HG03460 (cell line): ENCODE data around the gene ARHGEF4.
"Not testable (repeated sequence)": the region's sequence is repeated elsewhere in the genome, so short reads cannot be mapped to it uniquely, and the experiment has no call there.

ENCODE experiments used
- ATAC-seq: cut with Tn5 transposase; IDR thresholded peaks from one replicate; pipeline ENCODE4 v1.9.1; 2021; ENCODE audit not compliant: unreplicated experiment

Gene ARHGEF4

GRCh38 chr2:130882991-130883390, 46.3 kb downstream of the ARHGEF4 start:
- no peak for ATAC-seq

- no peak for ATAC-seq
Measured at GRCh38 chr2:130883496-130883895, 46.8 kb downstream of the ARHGEF4 start.

DNA sequence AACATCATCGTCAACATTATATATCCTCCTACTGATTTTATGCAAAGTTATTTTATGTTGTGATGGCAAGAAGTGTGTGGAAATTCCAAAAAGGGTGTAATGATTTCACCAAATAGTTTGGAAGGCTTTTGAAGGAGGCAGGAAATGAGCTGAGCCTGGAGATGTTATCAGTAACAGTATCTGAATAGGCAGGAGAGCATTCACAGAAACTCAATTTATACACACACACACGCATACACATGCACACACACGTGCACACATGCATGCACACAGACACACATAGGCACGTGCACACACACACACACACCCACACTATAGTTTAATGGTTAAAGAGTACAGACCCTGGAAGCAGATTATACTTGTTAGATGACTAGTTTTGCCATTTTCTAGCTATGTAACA, 47.3 kb downstream of the ARHGEF4 start:
- no peak for ATAC-seq

- ATAC-seq: no peak
Measured at GRCh38 chr2:130884503-130884902, 47.8 kb downstream of the ARHGEF4 start.

DNA sequence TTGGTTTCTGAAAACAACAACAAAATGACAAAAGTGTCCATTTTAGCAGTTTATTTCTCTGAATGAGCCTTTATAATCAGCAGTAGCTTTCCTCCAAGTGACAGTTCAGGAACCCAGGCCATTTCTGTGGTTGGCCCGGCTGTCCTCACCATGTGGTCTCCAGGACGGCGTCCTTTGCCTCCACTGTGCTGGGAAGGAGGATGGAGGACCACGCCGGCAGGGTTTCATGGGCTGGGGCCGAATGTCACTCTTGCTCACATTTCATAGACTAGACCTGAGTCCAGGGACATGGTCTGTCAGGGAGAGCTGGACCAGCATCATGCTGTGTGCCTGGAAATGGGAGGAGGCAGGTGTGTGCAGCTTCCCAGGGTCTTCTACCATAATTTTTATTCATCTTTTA, 50.9 kb downstream of the ARHGEF4 start:
- no peak for ATAC-seq

- no peak for ATAC-seq
Measured at GRCh38 chr2:130890941-130891669, 54.4 kb downstream of the ARHGEF4 start.

DNA sequence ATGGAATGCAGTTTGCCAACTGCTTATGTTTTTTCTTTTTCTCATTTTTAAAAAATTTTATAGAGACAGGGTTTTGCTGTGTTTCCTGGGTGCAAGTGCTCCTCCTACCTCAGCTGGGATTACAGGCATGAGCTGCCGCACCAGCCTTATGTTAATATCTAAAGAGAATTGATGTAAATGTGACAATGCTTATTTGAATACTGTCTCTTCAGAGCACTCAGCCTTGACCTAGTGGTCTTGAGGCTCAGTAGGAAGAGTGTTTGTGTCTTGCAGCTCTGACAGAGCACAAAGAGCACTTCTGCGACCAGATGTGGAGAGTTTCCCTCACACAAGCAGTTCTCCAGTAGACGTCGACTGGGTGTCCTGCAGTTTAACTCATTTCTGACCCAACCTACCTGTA, 55.3 kb downstream of the ARHGEF4 start:
- ATAC-seq: no peak

GRCh38 chr2:130892793-130893785, 56.4 kb downstream of the ARHGEF4 start:
- ATAC-seq: no peak

GRCh38 chr2:130894326-130894942, 57.7 kb downstream of the ARHGEF4 start:
- ATAC-seq: no peak

DNA sequence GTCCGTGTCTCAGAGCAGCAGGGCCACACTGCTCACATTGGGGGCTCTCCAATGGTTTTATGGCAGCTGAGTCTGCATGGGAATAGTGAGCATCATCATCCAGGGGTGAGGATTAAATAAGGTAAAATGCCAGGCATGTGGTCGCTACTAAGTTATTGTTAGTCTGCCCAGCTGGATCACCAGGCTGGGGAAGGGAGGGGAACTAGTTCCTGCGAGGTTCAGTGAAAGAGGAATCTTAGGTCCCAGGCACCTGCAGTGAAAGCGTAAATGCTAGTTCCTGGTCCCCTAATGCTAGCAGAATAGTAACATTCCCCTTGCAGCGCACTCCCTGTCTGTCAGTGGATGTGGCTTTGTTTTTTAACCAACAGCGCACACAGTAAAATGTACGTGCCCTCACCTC, 60.1 kb downstream of the ARHGEF4 start:
- no peak for ATAC-seq

DNA sequence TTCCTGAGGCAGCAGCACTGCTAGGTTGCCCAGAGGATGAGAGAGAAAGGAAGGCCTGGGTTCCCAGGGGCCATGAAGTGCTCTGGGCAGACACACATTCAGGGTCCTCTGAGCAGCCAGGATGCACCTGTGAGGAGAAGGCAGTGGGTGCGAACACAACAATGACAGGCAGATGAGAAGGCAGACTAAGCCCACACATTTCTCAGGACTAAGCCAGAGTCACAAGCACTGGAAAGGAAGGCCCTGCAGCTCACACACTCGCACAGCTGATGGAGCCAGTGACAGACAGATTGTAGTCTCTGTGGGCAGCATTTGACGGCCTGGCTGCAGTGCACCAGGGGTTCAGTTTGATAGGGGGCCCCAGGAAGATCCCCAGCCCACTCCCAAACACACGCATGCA, 61.8 kb downstream of the ARHGEF4 start:
- no peak for ATAC-seq

GRCh38 chr2:130899306-130899705, 62.6 kb downstream of the ARHGEF4 start:
- no peak for ATAC-seq

DNA sequence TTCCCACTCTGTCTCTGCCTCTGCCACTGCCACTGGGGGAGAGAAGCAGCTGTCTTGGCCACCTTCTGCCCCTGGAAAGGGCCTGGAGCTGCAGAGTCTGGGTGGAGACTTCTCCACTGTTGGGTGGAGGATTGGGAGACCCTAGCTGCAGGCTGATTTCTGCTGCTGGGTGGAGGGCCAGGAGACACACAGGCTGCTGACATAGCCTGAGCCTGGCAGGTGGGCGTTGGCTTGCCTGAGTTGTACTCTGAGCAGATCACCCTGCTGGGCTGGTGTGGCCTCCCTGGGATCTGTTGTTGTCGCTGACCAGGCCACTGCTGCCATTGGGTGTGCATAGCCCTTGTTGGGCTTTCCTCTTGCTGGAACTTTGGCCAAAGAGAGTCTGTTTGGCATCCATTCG, 64.3 kb downstream of the ARHGEF4 start:
- ATAC-seq: no peak

DNA sequence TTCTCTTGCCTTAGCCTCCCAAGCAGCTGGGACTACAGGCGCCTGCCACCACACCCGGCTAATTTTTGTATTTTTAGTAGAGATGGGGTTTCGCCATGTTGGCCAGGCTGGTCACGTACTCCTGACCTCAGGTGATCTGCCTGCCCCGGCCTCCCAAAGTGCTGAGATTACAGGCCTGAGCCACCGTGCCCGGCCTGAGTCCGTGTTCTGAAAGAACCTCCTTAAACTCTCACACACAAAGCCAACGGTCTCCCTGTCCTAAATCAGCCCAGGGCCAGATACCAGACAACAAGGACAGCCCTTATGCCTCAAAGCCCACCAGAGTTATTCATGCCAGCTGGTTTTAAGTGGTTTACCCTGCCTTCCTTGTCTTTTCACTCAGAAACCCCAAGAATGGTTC, 64.9 kb downstream of the ARHGEF4 start:
- not testable (repeated sequence) for ATAC-seq

DNA sequence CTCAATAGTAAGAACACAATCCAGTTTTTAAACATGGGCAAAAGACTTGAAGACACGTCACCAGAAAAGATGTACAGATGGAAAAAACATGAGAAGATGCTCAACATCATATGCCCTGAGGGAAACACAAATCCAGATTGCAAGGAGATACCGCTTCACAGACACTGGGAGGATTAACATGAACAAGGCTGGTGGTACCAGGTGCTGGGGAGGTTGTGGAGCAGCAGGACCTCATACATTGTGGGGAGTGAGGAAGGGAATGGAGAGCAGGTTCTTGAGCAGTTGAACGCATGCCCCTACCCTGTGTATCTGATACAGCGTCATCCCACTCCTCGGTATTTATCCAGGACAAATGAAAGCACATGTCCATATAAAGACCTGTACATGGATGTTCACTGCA, 72.1 kb downstream of the ARHGEF4 start:
- no peak for ATAC-seq

DNA sequence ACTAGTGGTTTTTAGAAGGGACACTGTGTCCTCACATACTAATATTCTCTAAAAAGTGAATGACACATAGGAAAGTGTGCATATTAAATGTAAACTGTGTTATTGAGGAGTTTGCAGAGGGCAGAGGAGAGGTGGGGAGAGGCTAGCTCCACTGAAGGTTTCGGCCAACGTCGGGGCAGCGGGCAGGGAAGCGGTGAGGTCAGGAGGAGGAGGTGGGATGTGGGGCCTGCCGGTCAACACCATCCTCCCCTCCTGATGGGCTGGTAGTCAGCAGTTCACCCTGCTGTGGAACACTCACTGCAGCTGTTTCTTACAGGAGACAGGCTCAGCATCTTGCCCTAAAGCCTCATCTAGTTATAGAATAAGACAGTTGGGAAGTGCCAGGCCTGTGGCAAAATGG, 74.2 kb downstream of the ARHGEF4 start:
- ATAC-seq: no peak

- ATAC-seq: no peak
Measured at GRCh38 chr2:130911482-130911881, 74.8 kb downstream of the ARHGEF4 start.

GRCh38 chr2:130911996-130912395, 75.3 kb downstream of the ARHGEF4 start:
- ATAC-seq: no peak

GRCh38 chr2:130912471-130912870, 75.8 kb downstream of the ARHGEF4 start:
- ATAC-seq: no peak

- no peak for ATAC-seq
Measured at GRCh38 chr2:130913891-130914290, 77.2 kb downstream of the ARHGEF4 start.

GRCh38 chr2:130915149-130915548, 78.4 kb downstream of the ARHGEF4 start:
- no peak for ATAC-seq
